HG03135 (cell line): ENCODE results near the gene CMPK1.
A peak's percentile ranks its signal among the peaks of the same experiment; 100 is the strongest.
"Not testable (repeated sequence)": the region's sequence is repeated elsewhere in the genome, so short reads cannot be mapped to it uniquely, and the experiment has no call there.

Source experiments
- ATAC-seq: cut with Tn5 transposase; IDR thresholded peaks from one replicate; pipeline ENCODE4 v1.9.1; 2021; ENCODE audit warnings: mild to moderate bottlenecking, moderate library complexity; ENCODE audit not compliant: unreplicated experiment

CMPK1 gene

DNA sequence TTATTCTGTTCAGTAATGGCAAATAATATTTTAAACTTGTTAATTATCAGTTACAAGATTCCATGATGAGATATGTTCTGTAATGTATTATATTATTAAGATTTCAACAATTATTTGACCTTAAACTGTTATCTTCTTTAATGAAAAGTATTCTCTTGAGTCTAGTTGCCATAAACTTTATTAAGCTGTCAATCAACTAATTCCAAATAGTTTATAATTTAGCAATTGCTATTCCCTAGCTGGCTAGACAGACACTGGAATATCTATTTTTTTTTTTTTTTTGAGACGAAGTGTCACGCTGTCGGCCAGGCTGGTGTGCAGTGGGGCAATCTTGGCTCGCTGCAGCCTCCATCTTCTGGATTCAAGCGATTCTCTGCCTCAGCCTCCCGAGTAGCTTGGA, 3.8 kb downstream of the CMPK1 start:
- ATAC-seq: no peak

DNA sequence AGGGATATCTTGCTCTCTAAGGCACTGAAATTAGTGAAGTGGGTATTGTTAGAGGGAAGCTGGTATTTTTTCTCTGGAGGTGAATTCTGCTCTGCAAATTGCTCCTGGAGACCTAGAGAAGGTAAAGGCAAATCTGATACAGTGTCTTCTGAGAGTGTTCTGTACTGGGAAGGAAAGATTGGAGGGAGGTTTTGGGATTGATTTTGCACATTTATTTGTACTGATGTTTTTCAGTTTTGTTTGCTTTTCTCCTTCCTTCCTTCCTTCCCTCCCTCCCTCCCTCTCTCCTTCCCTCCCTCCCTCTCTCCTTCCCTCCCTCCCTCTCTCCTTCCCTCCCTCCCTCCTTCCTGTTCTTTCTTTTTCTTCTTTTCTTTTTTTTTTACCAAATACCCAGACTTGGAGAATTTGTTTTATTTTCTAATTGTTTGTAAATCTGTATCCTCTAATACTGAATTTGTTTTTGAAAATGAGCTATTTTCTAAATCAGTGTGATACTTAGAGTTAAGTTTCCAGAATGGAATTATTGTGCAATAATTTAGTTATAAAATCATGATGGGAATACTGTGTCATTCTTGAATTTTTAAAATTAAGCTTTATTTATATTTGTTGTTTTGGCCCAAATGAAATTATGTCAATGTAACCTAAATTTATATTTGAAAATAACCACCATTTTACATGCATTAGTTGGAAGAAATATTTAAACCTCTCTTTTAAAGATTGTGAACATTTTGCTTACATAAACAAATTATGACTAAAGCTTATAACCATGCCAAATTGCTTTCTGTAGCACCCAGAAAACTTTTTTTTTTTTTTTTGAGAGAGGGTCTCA, 4.9 kb downstream of the CMPK1 start:
- no peak for ATAC-seq

DNA sequence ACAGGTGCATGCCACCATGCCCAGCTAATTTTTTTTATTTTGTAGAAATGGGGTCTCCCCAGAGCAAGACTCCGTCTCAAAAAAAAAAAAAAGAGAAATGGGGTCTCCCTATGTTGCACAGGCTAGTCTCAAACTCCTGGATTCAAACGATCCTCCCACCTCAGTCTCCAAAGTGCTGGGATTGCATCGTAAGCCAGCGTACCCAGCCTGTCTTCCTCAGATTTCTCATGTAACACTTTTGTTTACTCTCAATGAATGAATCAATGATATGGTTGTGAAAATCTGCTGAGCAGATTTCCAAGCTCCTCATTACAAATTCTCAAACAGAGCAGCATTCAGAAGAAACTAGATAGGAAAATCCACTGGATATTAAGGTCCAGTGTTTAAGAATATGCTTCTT, 6.6 kb downstream of the CMPK1 start:
- ATAC-seq: no peak

DNA sequence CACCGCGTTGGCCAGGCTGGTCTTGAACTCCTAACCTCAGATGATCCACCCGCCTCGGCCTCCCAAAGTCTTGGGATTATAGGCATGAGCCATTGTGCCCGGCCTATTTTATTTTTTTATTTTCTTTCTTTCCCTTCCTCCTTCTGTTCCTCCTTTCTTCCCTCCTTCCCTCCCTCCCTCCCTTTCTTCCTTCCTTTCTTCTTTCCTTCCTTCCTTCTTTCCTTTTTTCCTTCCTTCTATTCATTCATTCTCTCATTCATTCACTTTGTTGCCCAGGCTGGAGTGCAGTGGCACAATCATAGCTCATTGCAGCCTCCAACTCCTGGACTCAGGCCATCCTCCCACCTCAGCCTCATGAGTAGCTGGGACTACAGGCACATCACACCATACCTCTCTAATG, 13.4 kb downstream of the CMPK1 start:
- not testable (repeated sequence) for ATAC-seq

DNA sequence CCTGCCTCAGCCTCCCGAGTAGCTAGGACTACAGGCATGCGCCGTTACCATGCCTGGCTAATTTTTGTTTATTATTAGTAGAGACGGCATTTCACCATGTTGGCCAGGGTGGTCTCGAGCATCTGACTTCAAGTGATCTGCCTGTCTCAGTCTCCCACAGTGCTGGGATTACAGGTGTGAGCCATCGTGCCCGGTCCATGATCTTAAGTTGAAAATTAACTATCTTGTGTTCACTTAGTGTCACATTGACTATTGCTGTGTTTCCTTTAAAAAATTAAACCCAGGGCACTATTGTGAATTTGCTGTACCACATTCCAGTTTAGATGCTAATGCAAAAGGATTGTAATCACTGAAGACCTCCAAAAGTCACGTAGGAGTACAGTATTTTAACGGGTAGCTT, 14.1 kb downstream of the CMPK1 start:
- ATAC-seq: no peak

DNA sequence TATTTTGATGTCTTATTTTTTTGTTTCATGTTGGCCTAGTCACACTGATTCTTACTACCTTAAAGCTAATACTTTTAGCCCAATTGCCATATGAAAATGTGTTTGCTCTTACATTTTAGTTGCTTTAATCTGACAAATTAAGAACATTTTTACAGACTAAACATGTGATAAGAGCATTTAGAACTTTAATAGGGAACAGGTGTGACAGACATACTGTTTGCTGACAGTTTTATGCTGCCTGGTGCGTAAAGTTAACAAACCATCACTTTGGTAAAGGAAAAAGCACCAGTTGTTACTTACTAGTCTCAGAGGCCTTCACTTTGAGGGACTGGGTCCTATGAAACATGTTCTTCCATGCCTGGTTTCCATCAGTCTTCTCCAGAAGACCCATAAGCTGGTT, 14.7 kb downstream of the CMPK1 start:
- no peak for ATAC-seq

DNA sequence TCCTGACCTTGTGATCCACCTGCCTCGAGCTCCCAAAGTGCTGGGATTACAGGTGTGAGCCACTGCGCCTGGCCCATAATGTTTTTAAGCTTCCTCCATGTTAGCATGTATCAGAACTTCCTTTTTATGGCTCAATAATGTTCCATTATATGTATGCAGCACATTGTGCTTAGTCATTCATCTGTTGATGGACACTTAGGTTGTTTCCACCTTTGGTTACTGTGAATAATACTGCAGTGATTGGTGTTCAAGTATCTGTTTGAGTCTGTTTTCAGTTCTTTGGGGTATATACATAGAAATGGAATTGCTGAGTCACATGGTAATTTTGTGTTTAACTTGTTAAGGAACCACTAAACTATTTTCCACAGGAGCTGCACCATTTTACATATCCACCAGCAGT, 17.7 kb downstream of the CMPK1 start:
- ATAC-seq: peak; percentile 73

DNA sequence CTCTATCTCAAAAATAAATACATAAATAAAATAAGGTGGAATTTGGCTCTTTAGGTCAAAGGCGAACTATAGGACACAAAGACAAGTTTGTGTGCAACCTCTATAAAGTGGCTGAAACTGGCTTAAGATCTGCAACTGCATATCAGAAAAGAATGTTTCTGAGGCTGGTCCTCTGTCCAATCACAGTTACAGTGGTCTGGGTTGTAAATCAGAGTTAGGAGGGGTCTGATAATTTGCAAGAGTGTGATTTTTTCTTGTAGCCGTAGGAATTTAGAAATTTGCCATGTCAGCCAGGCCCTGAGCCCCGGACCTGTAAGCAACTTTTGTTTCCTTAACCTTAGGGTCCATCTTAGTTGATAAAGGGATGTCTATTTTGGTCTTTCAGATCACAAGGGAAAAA, 27.8 kb downstream of the CMPK1 start:
- no peak for ATAC-seq

DNA sequence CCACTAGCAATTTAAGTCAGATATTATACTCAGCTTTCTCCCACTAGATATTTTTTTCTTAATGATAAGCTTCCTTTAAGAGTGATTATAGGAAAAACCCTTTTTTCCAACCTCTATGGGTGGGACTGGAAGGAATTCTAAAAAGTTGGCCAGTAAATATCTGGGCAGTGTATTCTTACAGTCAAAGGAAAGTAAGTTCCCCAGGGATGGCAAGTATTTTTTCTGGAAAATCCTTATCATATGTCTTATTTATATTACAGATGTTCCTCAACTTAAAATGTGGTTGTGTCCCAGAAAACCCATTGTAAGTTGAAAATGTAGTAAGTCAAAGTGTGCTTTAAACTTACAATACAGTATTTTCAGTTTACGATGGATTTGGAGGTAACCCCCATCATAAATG, 29.2 kb downstream of the CMPK1 start:
- ATAC-seq: no peak

DNA sequence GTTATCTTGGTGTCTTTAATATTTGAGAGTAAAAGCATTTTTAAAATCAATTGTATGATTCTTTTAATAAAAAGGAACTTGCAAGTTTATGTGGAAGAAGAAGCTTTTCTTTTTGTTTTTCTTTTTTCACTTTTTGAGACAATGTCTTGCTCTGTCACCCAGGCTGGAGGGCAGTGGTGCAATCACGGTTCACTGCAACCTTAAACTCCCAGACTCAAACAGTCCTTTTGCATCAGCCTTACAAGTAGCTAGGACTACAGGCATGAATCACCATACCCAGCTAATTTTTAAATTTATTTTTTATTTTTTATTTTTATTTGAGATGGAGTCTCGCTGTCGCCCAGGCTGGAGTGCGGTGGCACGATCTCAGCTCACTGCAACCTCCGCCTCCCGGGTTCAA, 34.1 kb downstream of the CMPK1 start:
- ATAC-seq: no peak

DNA sequence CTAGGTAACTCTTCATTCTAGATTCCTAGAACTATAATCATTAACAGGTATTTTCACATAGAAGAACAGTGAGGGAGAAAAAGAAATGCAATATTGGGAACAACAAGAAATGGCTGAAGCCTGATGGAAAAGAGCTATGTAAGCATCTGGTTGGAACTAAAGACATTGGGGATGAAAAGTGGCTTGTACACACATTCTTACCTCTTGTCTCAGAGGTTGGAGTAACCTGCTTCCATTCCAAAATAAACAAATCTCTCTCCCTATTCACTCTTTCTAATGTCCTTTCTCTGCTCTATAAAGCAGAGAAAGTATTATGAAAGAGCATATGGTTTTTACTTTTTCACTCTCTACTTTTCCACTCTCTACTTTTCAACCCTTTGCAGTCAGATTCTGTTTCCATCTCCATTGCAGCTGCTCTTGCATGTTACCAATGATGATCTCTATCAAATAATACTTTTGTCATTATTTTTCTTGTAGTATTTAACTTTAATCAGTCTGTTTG, 37.5 kb downstream of the CMPK1 start:
- ATAC-seq: no peak

DNA sequence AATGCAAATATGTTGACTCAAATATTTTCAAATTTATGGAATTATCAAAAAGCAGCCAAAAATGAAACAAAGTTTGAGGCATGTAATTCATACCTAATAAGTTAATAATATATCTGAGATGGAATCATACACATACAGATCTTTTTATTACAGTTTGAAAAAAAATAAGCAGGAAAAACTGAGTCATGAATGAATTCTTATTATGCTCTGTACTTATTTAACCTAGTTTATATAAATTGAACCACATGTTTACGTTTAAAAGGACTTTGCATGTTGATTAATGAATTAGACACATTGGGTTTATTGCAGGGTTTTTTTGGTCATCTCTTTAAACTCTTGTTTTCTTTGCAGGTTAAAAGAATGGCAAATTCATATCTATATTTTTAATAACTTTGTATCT, 40.9 kb downstream of the CMPK1 start:
- ATAC-seq: no peak

DNA sequence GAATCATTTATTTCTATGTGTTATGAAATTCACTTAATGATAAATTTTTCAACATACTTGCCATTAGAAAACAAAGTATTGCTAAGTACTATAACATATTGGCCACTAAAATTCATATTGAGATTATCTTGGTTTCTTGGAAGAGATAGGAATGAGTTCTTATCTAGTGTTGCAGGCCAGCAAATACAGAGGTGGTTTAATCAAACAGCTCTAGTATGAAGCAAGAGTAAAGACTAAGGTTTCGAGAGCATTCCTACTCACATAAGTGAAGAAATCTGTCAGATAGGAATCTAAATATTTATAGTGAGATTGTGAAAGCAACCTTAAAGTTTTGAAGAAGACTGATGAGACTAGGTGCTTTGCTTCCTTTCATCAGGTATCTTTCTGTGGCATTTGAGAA, 44.6 kb downstream of the CMPK1 start:
- ATAC-seq: no peak

DNA sequence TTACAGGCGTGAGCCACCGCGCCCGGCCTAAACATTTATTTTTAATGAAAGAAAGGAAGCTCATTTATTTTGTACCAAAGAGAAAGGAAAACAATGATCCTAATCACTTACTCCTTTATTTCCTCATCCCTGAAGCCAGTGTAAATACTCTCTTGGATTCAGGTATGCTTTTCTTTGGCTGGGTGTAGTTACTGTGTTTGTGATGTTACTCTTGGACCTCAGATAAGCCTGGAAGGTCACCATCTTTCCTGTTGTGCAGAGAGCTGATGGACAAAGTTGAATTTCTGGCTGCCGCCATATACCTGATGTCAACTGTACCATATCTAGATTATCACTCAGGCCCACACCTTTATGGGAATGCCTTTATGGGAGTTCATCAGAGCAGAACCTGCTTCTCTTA, 47.1 kb downstream of the CMPK1 start:
- ATAC-seq: no peak

DNA sequence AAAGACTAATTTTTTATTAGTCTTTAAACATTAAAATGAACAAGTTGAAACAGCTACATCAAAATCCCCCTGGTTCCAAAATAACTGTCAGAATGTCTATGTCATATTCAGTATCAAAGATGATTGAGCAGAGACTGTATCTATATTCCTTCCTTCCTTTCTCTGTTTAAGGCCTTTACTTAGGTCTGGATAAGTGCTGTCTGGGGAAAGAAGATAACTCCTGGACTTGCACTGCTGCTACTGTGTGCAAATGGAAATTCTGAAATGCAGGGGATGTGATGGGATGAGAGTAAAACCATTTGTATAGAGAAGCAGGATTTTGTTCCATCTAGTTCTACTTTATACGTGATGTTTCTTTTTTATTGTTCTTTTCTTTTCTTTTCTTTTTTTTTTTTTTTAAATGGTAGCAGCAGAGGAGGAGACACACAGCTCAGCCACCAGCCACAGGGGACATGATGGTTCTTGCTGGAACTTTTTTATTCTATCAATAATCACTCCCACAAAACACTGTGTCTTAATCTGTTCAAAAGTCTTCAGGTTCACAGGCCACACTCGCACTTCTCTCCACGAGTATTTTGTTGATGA, 48.9 kb downstream of the CMPK1 start:
- no peak for ATAC-seq

DNA sequence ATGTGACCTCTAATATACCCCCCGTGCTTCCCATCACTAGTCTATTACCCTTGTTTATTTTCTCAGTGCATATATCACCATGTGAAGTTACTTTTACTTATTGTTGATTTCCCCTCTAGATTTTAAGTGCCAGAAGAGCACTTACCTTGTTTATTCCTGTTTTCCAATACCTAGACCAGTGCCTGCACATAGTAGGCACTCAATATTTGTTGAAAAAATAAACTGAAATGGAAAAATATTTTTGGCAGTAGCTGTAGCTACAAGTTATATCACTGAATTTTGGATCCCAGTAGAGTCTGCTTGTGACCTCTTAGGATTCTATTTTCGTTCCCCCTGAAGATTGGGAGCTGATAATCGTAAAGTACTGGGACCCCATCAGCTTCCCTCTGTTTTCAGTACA, 50.5 kb downstream of the CMPK1 start:
- no peak for ATAC-seq

DNA sequence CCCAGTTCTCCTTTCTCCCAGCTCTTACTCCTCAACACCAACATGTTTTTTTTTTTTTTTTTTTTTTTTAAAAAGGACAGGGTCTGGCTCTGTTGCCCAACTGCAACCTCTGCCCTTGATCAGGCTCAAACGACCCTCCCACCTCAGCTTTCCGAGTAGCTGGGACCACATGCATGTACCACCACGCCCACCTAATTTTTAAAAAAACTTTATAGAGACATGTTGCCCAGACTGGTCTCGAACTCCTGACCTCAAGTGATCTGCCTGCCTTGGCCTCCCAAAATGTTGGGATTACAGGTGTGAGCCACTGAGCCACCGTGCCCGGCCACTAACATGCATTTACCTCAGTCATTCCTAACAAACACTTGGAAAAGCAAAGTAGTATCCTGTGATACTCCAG, 51.4 kb downstream of the CMPK1 start:
- ATAC-seq: no peak

DNA sequence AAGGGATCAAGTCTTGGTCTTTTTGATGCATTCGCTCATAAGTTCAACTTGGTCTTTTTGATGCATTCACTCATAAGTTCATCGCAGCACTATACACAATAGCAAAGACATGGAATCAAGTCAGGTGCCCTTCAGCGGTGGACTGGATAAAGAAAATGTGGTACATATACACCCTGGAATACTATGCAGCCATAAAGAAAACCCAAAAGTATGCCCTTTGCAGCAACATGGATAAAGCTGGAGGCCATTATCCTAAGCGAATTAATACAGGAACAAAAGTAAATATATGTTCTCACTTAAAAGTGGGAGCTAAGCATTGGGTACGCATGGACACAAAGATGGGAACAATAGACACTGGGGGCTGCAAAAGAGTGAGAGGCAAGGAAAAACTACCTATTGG, 52.7 kb downstream of the CMPK1 start:
- ATAC-seq: no peak

DNA sequence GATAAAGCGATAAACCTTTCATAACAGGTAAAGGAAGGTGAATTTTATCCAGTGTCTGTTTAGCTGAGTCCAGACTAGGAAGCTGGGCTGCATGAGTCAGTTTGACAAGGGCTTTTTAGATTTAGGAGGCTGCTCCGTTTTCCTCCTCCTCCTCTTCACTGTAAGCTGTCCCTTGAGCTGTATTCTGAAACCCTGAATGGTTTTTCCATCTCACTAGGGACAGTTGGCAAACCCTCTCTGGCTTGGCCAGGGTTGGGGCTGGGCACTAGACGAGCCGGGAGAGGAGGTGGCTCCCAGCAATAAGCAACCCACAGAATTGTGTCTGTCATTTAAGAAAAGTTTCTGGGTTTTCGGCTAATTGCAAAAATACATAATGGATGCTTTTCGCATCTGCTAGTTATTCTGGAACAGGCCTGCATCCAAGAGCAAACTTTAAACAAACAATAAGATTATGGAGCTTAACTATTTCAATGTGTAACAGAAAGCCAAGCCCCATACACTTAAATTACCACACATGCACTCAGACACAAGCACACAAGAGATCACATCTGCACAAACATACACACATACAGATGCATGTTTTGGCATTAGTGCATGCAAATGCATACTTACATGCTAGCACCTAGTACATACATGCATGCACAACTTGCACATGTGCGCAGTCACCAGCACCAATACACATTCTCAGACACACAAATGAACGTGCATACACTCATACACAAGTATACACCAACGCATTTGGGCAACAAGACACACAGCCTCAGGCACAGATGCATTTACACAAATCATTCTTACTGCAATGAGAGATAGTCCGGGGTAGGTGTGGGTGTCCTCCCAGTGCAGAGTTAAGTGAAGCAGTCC, 54.7 kb downstream of the CMPK1 start:
- ATAC-seq: peak; percentile 13

DNA sequence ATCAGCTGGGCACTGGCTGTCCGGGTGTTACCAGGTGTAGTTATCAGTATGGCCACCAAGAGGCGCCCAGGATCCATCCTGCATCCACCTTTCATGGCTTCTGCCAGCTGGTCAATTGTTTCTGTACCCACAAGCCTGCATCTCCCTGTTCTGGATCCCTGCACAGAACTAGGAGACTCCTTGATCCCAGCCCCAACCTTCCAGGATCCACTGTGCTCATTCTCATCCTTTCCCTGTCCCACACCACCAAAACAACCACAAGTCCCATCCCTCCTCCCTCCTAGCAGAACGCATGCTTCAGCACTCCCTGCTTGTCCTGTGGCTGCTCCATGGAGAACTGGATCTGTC, 55.3 kb downstream of the CMPK1 start:
- peak; percentile 64 for ATAC-seq

DNA sequence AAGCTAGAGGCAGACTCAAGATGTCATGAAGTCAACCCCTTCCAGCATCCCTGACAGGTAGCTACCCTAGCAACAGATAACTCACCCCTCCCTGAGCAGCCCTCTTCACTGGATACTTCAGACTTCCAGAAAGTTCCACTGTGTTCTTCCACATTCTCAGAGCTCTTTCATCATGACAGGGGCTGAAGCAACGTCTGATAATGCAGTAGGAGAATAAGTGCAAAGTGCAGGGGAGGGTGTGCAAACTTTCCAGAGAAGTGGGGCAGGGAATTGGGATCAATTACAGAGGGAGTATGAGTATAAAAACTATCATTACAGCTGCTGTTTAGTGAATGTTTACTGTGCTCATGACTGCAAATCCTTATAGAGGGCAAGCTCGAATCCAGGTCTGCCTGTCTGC, 56.1 kb downstream of the CMPK1 start:
- ATAC-seq: no peak

DNA sequence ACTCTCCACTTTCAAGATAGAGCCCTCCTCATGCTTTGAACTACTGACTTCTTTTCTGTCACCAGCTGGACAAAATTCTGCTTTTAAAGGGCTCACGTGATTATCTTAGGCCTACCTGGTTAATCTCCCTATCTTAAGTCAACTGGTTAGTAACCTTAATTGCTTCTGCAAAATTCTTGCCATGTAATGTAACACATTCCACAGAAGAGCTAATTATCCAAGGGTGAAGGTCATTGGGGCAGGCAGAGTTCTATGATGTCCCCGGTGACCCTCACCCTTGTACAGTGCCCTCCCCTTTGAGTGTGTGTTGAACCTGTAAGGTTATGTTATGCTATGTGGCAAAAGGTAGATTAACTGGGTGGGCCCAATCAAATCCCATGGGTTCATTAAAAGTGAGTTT, 57.3 kb downstream of the CMPK1 start:
- no peak for ATAC-seq
